Camera-type eye (tissue), 1 donor: ENCODE measurements around the gene TRUB1. TPM values are rescaled to one million over a fixed set of nuclear protein-coding genes. Genes with fewer than 3 reads are reported as not detected.

Experiments used
- total RNA-seq: library from RNA; depleted of rRNA; stranded (reverse); fragments of >200 nt; gene quantifications from one replicate; pipeline ENCODE4 v1.2.3, GENCODE V29; 2014

TRUB1 gene
- 45.4 TPM for total RNA-seq

GRCh38 chr10:114937962-114938855 lies at the start of gene TRUB1:
Gene TRUB1, plus strand, starts transcription at chr10:114938195. Its CDS starts 59 bp downstream, at chr10:114938254.

Other genes starting within 250 kb of the TRUB1 start
- 40.8 TPM for gene FHIP2A, start 116.4 kb upstream of the TRUB1 start, total RNA-seq
- 190 TPM for gene ATRNL1, start 155.2 kb downstream of the TRUB1 start, total RNA-seq